CD4-positive, alpha-beta T cell treated with Interleukin-12 subunit alpha and Interleukin-12 subunit beta, for 1 hour (primary cell): ENCODE results near the gene DRAM1.

Experiments used
- DNase-seq: peaks from one replicate; pipeline ENCODE4 v3.0.0-alpha.2; 2020

Gene DRAM1

DNA sequence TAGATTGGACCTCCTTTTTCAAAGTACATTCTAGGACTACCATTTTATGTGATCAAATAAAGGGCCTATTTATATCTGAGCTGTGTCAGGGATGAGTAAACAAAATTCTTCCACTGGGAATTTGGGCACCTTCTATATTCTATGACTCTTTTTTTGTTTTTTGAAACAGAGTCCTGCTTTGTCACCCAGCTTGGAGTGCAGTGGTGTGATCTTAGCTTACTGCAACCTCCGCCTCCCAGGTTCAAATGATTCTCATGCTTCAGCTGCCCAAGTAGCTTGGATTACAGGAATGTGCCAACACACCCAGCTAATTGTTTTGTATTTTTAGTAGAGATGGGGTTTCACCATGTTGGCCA is 64.8 kb downstream of the DRAM1 start:
- DNase-seq, result no peak

DNA sequence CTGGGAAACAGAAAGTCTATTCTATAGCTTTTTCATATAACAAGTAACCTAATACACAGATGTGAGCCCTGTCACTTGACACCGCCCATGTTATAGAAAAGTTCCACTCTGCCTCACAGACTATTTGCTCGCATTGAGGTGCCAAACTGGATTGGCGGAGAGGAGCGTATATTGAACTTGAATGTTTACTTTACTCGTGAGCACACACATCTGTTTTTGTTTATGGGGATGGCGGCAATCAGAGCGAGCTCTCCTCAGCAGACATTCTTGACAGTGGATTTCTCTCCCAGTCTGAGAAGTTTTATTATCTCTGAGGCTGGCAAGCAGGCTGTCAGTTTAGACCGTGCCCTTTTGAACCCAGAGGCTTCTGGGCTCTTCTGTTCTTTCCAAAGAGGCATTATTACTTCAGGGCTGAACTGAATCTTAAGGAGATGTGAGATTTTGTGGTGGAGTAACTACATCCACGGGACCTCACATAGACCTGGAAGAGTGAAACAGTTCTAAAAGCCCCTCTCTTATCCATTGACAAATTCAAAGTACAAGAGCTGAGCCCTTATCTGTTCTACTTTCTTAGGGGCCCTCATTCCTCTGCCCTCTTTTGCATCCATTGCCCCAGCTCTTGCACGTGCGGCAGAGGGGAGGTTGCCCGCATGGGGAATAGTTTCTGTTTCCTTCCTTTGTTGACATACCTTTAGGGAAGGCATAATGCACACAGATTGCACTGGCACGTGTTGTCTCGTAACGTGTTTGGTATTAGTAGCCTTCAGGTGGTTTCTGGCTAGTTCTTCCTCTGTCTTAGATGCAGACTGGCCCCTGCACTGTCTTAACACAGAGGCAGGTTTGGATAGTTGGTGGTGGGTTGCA is 68.2 kb downstream of the DRAM1 start:
- DNase-seq, result no peak

DNA sequence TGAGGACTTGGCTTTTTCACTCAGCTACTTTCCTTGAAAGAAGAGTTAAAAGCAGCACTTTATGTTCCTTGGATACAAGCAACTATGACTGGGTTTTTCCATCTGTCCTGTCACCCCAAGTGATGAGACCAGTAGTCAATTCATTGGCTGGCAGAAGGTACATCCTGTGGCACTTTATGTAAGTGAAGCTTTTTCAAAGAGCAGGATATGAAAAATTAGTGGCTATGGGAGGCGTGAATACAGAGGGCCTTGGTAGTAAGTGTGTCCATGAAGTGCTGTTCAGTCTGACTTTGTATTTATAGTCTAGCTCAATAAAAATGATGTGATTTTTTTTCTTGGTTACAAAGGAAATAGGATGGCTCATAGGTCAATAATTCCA is 68.8 kb downstream of the DRAM1 start:
- no peak for DNase-seq

DNA sequence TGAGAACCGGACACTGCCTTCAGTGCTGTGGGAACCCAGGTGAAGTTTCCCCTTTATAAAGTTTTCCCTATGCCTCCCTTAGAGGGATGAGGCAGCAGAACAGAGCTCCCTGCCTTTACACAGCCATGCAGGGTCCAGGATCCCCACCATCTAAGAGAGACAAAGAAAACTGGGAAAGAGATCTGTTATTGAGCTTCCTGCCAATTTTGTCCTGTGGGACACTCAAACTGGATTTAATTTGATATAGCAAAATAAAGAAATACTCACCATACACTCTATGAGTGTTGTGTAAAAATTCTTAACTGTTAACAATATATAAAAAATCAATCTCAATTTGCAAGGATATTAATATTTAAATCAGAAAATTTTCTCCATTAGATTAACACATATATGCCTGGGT is 69.9 kb downstream of the DRAM1 start:
- no peak for DNase-seq

DNA sequence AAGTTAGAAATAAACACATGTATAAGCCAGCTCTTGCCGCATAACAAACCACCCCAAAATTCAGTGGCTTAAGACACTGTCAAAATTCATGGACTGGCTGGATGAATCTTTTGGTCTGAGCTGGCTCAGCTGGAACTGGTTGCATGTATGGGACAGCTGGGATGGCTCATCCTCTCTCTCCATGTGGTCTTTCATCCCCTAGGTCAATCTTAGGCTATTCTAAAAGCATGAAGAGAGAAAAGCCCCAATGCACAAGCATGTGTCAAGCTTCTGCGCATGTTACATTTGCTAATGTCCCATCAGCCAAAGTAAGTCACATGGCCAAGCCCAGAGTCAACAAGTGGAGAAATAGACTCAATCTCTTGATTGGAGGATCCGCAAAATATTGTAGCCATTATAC is 71.0 kb downstream of the DRAM1 start:
- DNase-seq, result no peak

DNA sequence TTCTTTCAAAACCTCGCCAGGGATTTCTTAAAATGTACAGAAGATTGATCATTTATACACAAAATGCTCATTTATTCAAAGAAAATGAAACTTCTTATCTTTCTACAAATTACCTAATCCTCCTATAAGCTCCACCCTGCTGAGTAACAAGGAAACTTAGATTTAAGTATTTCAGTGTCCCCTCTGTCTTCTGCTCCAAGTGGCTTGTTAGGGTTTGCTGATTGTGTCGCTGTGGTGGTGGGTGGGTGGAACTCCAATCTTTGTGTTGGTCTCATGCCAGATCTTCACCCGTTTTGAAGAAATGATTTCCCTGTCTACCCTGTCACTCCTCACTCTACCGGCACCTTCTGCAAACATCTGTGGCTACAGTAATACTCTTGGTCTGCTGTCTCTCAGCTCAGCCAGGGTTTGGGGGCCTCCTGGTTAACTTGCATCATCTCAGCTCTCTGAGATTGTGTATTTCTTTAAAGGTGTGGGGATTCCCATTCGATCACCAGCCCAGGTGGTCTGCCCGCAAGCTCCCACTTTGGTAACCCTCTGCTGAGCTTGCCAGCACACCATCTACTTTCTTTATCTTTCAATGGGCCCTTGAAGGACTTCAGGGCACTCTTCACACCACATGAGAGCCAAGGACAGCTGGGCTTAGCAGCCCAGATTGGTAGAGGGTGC is 73.8 kb downstream of the DRAM1 start:
- DNase-seq, result no peak

DNA sequence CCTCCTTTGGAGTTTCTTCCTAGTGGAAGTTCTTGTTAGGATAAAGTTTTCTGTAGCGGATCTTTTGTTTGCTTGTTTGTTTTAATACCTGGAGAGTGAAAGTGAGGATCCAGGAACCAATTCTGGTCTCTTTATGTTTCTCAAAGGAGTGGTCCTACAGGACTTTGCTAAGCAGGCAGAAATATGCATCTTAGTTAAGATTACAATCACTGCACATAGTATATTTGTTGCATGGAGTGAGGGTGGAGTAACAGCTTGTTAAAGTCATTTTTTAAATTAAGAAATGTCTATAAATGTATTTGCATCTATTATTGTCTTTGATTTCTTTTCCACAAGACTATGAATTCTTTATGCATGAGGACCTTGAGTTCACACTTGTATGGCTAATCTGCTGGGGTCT is 76.7 kb downstream of the DRAM1 start:
- no peak for DNase-seq

DNA sequence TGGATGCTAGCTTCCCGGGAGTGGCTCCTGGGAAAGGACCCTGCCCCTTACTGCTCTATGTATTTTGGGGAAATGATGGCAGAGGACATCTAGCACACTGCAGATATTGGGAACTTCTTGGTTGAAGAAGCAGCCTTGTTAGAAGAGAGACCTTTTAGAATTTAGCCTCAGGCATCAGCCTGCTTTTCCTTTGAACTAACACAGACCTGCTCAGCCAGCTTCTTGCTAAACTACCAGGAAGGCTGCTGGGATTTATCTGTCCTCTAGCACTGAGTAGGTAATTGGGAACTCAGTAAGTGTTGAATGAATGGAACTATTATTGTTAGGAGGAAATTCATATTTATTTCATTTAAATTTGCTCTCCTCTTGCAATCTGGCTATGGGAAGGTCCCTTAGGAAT is 77.3 kb downstream of the DRAM1 start:
- no peak for DNase-seq

DNA sequence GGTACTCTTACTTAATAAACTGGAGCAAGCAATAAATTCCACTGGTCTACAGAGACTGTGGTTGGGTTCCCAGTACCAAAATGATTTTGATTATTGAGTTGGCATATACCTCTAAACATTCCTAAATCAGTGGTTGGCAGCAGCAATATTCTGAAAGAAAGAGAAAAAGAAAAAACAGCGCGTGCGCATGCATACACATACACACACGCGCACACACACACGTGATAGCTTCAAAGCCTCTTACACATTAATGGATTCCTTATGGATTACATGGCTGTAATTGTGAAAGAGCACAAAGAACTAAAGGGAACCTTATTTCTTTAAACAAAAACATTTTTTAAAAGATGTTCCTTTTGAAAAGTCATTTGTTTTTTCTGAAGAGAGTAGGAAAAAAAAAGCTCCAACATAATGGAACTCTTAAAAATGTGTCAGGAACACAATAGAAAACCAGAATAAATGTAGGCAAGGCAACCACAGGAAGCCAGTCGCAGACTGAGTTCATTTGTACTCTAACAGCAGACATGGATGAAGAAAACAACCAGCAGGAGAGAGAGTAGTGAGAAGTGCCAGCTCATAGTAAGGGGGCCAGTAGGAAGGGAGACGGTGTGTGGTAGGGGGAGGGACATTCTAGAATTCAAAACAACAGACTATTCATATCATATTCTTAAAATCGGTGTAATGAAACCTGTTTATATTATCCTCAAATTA is 80.0 kb downstream of the DRAM1 start:
- no peak for DNase-seq

DNA sequence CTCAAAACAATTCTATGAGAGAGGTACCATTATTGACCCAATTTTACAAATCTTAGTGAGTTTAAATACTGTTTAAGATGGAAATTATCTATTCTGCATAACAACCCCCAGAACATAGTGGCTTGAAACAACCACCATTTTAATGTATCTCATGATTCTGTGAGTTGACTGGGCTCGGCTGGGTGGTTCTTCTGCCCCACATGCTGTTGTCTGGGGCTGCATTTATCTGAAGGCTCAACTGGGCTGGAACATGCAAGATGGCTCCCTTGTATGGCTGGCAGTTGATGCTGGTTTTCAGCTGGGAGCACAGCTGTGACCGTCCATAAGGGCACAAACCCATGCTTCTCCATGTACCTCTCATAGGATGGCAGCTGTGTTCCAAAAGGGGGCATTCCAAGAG is 82.2 kb downstream of the DRAM1 start:
- DNase-seq, result no peak

DNA sequence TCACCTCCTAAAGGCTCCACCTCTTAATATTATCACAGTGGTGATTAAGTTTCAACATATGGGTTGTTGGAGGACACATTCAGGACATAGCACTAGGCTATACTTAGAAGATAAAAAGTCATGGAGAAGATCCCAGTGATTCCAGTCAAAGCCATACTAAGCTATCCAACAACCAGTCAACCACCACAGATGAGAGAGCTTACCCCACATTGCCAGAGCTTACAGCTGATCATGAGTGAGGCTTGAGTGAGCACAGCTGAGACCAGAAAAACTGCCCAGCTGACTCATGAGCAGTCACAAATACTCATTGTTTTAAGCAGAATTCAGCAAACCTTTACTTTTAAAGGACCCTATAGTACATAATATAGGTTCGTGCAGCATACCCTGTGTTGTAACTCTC is 85.1 kb downstream of the DRAM1 start:
- DNase-seq, result no peak

DNA sequence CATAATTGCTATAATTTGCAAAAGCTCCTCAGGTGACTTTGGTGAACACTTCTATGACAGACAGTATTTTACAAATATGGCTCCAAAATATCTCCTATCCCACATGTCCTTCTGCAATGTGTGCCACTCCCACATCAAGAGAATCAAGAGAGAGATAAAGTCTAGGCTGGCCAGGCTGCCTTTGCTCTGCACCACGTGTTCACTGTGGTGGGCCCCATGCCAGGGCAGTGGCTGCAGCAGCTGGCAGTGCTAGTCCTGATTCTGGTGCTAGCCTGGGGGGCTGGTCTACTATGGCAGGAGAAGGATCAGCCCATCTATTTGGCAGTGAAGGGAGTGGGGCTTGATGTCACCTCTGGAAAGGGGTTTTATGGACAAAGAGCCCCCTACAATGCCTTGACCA is 86.3 kb downstream of the DRAM1 start:
- no peak for DNase-seq

DNA sequence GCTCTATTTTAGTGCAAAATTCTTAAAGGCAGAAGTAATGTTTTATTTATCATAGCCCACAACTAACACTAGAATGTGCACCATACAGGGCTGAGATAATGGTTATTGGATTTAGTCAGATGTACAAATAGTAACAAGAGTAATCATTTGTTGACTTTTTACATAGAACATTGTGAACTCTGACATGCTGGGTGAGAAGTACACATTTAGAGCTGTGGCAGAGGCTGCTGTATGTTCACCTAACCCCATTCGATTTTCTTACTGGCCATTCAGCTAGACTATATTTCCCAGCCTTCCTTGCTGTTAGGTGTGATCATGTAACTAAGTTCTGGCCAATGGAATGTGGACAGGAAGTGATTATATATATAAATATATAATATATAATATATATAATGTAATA is 89.1 kb downstream of the DRAM1 start:
- DNase-seq, result no peak

DNA sequence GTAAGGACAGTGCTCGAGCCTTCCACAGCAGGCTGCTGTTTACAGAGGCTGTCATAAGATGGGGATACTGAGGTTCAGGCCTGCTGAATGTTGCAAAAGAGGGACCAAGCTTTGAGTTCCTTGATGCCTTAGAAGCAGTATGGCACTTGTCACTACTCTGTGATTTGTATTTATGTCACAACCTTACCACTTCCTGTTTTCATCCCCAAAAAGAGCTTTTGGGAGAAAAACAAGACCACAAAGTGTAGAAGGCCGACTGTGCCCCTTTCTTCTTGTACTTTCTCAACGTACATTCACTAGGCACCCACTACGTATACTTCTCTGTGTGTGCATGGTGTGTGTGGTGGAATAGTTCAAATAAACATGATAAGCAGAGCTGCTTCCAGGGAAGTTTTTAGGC is 90.1 kb downstream of the DRAM1 start:
- no peak for DNase-seq

DNA sequence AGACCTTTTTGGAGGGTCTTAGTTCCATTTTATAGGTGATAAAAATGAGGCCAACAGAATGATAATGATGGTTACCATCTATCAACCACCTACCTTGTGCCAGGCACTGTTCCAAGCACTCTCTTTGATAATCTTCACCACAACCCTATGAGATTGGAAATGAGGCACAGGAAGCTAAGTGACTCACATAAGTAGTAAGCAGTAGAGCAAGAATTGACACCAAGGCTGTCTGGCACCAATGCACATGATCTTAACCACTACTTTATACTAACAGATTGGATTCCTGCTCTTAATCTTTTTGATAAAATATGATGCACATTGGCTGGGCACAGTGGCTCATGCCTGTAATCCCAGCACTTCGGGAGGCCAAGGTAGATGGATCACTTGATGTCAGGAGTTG is 91.4 kb downstream of the DRAM1 start:
- no peak for DNase-seq
